Breast epithelium (tissue), 3 donors: ENCODE measurements around the gene ANKRD44.
A peak's percentile ranks its signal among the peaks of the same experiment; 100 is the strongest.

ENCODE experiments used
- POLR2AphosphoS5 ChIP-seq, 3 donors: sonication (generic); formaldehyde crosslinking; IDR thresholded peaks; one replicate each; pipeline ENCODE4 v1.6.1; 2017; ENCODE audit warnings: antibody characterized with exemption in 3 of 3
- TF ChIP-seq, protein P1 (sequence below), 3 donors: fragments of 450-650 bp; IDR thresholded peaks; one replicate each; pipeline ENCODE4 v1.5.1; 2016 to 2017; ENCODE audit warnings: antibody characterized with exemption in 3 of 3, mild to moderate bottlenecking in 3 of 3, moderate library complexity in 3 of 3

DNA sequence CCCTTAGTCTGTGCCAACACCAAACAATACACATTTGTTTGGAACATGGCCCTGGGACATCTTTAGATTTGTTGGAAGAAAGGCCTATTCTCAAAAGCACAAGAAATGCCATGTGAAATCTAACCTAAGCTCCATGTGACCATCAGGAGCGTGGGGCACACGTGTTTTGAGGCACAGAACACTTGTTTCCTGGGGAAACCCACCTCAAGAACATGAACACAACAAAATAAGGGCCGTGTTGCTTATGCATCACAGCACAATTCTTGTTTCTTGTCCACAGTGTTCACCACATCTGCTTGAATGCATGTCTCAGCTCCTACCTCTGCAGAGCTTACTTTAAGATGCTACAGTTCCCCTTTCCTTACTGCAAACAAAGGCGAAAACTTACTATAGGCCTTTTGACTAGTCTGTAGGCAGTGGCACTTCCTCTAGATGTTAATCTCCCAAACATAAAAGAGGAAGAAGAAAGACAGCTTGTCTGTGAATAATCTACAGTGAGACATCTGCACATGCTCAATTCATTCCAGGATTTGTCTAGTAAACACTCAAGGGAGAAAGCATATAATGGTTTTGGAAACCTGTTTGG lies 165.0 kb downstream of the ANKRD44 start:
- TF ChIP-seq, protein P1, sequence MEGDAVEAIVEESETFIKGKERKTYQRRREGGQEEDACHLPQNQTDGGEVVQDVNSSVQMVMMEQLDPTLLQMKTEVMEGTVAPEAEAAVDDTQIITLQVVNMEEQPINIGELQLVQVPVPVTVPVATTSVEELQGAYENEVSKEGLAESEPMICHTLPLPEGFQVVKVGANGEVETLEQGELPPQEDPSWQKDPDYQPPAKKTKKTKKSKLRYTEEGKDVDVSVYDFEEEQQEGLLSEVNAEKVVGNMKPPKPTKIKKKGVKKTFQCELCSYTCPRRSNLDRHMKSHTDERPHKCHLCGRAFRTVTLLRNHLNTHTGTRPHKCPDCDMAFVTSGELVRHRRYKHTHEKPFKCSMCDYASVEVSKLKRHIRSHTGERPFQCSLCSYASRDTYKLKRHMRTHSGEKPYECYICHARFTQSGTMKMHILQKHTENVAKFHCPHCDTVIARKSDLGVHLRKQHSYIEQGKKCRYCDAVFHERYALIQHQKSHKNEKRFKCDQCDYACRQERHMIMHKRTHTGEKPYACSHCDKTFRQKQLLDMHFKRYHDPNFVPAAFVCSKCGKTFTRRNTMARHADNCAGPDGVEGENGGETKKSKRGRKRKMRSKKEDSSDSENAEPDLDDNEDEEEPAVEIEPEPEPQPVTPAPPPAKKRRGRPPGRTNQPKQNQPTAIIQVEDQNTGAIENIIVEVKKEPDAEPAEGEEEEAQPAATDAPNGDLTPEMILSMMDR (IDR thresholded peaks at IDR 0.05) = no peak
- TF ChIP-seq POLR2AphosphoS5 (IDR thresholded peaks at IDR 0.05) = peak in 1 of 3 donors; percentile 41
